WERI-Rb-1 (cell line): ENCODE results near the gene MYL10.

Experiments used
- DNase-seq: peaks from one replicate; pipeline ENCODE4 v3.0.0-alpha.2; 2020
- H3K27ac ChIP-seq: fragments of 250-450 bp; sonication (Bioruptor Pico); 2 replicates; pipeline ENCODE4 v1.5.1; 2020; ENCODE audit warnings: mild to moderate bottlenecking, moderate library complexity
- H3K27me3 ChIP-seq: fragments of 250-450 bp; sonication (Bioruptor Pico); 2 replicates; pipeline ENCODE4 v1.5.1; 2021; ENCODE audit warnings: mild to moderate bottlenecking, low read depth, moderate library complexity; ENCODE audit not compliant: insufficient read depth, severe bottlenecking
- H3K36me3 ChIP-seq: fragments of 250-450 bp; sonication (Bioruptor Pico); 2 replicates; pipeline ENCODE4 v1.5.1; 2020; ENCODE audit warnings: mild to moderate bottlenecking, moderate library complexity
- H3K4me3 ChIP-seq: 2 replicates; pipeline ENCODE4 v1.5.1; 2011; ENCODE audit warnings: low read depth, mild to moderate bottlenecking, control low read depth, low read length
- H3K9me3 ChIP-seq: fragments of 250-450 bp; sonication (Bioruptor Pico); 2 replicates; pipeline ENCODE4 v1.5.1; 2021; ENCODE audit warnings: mild to moderate bottlenecking, moderate library complexity; ENCODE audit not compliant: severe bottlenecking
- TF ChIP-seq, protein P1 (sequence below): IDR thresholded peaks from 2 replicates; pipeline ENCODE4 v1.5.1; 2011; ENCODE audit warnings: low read depth, mild to moderate bottlenecking, control low read depth, inconsistent platforms, low read length

MYL10 gene

DNA sequence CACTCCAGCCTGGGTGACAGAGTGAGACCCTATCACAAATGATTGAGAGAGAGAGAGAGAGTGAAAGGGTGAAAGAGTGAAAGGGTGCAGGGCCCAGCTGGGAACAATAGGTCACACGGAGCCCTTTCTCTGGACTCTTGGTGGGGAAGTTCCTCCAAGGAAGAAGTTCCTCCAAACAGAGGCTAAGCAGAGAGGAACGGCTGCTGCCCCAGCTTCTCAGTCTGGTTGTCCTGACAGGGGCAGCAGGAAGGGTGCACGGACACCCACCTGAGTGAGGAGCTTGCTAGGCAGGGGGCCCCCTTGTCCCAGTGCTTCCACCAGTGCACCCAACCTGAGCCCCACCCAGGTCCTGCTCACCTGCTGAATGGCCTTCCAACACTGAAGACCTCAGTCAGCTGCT, 38.8 kb upstream of the MYL10 start:
- Histone ChIP-seq H3K27me3 (no peaks in the 10 kb centered on the region), H3K36me3 (no peaks in the 10 kb centered on the region), H3K4me3 (no peak overlapping the region), H3K9me3 (peaks cover 4% of the 10 kb centered on the region), H3K27ac (no peak overlapping the region)
- TF ChIP-seq, protein P1, sequence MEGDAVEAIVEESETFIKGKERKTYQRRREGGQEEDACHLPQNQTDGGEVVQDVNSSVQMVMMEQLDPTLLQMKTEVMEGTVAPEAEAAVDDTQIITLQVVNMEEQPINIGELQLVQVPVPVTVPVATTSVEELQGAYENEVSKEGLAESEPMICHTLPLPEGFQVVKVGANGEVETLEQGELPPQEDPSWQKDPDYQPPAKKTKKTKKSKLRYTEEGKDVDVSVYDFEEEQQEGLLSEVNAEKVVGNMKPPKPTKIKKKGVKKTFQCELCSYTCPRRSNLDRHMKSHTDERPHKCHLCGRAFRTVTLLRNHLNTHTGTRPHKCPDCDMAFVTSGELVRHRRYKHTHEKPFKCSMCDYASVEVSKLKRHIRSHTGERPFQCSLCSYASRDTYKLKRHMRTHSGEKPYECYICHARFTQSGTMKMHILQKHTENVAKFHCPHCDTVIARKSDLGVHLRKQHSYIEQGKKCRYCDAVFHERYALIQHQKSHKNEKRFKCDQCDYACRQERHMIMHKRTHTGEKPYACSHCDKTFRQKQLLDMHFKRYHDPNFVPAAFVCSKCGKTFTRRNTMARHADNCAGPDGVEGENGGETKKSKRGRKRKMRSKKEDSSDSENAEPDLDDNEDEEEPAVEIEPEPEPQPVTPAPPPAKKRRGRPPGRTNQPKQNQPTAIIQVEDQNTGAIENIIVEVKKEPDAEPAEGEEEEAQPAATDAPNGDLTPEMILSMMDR, result no peak
- DNase-seq, result no peak

DNA sequence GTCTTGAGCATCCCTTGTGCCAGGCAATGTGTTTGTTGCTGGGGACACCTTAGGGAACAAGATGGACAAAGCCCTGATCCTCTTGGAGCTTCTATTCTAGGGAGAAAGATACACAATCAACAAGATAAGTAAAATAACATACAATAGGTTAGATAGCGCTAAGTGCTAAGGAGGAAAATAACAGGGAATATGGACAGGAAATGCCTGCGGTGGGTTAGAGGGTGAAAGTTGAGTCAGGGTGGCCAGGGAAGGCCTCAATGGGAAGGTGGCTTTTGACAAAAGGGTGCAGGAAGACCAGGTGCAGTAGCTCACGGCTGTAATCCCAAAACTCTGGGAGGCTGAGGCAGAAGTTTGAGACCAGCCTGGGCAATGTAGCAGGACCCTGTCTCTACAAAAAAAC, 38.3 kb upstream of the MYL10 start:
- H3K36me3 ChIP-seq, result no peaks in the 10 kb centered on the region
- no peaks in the 10 kb centered on the region for H3K27me3 ChIP-seq
- no peak for DNase-seq
- H3K4me3 ChIP-seq, result no peak overlapping the region
- TF ChIP-seq, protein P1, result no peak
- H3K27ac ChIP-seq, result no peak overlapping the region
- peaks cover 4% of the 10 kb centered on the region for H3K9me3 ChIP-seq

DNA sequence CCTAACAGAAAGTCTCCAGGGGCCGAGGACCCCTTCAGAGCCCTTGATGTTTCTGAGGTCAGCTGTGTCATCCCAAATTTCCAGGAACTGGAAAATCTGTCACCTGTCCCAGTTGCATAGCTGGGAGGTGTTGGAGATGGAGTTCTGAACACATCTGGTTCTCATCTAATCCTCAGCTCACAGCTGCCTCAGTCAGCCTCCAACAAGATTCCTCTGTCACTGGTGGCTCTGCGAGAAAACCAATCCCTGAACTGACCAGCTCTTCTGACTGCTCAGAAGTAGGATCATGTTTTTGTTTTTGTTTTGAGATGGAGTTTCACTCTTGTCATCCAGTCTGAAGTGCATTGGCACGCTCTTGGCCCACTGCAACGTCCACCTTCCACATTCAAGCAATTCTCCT, 37.6 kb upstream of the MYL10 start:
- no peaks in the 10 kb centered on the region for H3K27me3 ChIP-seq
- TF ChIP-seq, protein P1, result no peak
- DNase-seq, result no peak
- no peak overlapping the region for H3K27ac ChIP-seq
- H3K9me3 ChIP-seq, result peaks cover 4% of the 10 kb centered on the region
- no peak overlapping the region for H3K4me3 ChIP-seq
- H3K36me3 ChIP-seq, result no peaks in the 10 kb centered on the region

DNA sequence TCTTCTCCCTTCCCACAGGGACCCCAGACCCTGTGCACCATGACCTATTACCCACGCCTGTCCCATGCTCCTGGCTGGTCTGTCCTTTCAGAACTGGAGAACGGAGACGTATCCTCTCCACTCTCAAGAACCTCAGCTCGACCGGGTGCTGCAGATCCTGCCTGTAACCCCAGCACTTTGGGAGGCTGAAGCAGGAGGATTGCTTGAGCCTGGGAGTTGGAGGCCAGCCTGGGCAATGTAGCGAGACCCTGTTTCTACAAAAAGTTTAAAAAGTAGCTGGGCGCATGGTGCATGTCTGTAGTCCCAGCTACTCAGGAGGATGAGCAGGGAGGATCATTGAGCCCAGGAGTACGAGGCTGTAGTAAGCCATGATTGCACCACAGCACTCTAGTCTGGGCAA, 37.2 kb upstream of the MYL10 start:
- Histone ChIP-seq H3K27ac (no peak overlapping the region), H3K4me3 (no peak overlapping the region), H3K36me3 (no peaks in the 10 kb centered on the region), H3K9me3 (peaks cover 4% of the 10 kb centered on the region), H3K27me3 (no peaks in the 10 kb centered on the region)
- TF ChIP-seq, protein P1, result no peak
- no peak for DNase-seq

DNA sequence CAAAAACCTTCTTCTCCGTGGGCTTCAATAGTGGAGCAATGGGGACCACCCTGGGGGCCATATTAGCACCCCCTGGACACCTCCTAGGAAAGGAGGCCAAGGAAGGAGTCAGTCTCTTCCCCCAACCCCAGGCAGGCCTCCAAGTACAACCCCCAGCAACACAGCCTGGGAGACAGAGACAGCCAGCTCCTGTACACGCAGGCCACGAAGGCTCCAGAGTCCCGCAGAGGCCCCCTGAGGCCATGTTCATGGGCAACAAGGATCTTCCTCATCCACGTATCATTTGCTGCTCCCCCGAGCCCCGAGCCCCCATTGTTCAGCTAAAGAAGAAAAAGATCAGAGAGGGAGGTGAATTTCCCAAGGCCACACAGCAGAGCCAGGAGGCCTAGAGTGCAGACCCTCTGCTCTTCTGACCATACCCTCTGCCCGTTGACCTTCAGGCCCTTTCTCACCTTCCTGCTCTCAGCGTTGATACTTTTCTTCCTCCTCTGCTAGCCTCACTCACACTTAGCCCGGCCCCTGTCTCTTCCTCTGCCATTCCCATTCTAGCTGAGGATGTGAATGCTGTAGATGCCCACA, 35.9 kb upstream of the MYL10 start:
- no peak for DNase-seq
- Histone ChIP-seq H3K36me3 (no peaks in the 10 kb centered on the region), H3K9me3 (peaks cover 4% of the 10 kb centered on the region), H3K27ac (no peak overlapping the region), H3K27me3 (no peaks in the 10 kb centered on the region), H3K4me3 (no peak overlapping the region)
- TF ChIP-seq, protein P1, result no peak

DNA sequence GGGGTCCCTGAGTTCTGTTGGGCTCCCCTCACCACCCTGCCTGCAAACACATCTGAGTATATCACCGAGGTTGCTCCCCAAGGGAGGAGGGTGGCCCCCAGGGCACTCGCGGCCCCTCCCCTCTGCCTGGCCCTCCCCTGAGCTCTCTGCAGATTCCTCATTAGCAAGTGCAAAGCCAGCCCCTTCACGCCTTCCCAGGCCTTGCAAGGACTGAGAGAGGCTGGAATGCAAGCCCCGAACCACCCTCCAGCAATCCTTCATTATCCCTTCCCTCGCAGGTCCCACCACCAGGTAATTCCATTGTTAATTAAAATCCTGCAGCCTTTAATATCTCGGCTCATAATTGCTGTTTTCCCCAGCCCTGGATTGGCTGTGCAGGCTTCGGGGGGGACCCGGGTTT, 35.3 kb upstream of the MYL10 start:
- peaks cover 4% of the 10 kb centered on the region for H3K9me3 ChIP-seq
- TF ChIP-seq, protein P1, result no peak
- H3K4me3 ChIP-seq, result no peak overlapping the region
- H3K27ac ChIP-seq, result no peak overlapping the region
- DNase-seq, result no peak
- no peaks in the 10 kb centered on the region for H3K27me3 ChIP-seq
- H3K36me3 ChIP-seq, result no peaks in the 10 kb centered on the region
